NCI-H774 (cell line): ENCODE results near the gene MUC5AC.

Source experiments
- DNase-seq: peaks from one replicate; lab custom pipeline; 2025; lab: John Stamatoyannopoulos, UW

Gene MUC5AC

GRCh38 chr11:1197431-1197885 lies 39.7 kb downstream of the MUC5AC start:
- DNase-seq: no peak

- no peak for DNase-seq
Observed at GRCh38 chr11:1197886-1198560, 40.3 kb downstream of the MUC5AC start.

DNA sequence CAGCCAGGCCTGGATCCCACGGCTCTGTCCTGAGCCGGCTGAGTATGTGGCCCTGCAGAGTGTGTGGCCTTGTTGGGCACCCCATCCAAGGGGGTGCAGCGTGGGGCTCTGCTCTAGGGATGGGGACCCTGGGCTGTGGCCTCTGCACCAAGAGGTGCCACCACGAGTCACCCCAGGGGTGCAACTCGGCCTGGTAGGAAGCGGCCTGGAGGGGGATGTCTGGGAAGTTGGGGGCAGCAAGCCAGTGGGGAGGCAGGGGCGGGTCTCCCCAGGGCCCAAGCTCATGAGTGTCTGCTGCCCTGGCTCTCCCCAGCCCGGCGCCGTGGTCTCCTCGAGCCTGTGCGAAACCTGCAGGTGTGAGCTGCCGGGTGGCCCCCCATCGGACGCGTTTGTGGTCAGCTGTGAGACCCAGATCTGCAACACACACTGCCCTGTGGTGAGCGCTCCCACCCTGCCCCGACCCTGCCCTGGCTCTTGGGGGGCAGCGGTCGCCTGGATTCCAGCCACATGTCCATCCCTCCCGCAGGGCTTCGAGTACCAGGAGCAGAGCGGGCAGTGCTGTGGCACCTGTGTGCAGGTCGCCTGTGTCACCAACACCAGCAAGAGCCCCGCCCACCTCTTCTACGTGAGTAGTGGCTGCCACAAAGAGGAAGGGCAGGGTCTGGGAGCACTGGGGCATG lies 40.9 kb downstream of the MUC5AC start:
- DNase-seq: no peak

DNA sequence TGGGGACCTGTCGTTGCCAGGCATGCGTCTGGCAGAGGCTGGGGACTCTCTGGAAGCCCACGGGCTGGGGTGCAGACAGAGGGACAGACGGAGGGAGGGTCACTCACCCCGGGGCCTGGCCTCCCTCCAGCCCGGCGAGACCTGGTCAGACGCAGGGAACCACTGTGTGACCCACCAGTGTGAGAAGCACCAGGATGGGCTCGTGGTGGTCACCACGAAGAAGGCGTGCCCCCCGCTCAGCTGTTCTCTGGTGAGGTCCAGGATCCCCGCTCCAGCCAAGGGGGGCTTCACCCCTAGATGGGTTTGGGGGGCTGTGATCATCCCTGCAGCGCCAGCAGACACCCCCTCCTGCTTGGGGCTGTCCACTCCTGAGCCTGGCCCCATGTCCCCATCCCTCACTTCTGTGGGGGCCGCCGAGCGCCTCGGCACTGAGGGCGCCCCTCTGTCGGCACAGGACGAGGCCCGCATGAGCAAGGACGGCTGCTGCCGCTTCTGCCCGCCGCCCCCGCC lies 41.5 kb downstream of the MUC5AC start:
- DNase-seq: no peak

- no peak for DNase-seq
Observed at GRCh38 chr11:1199751-1200610, 42.2 kb downstream of the MUC5AC start.

- DNase-seq: no peak
Observed at GRCh38 chr11:1200611-1201191, 42.9 kb downstream of the MUC5AC start.

- no peak for DNase-seq
Observed at GRCh38 chr11:1201395-1202153, 43.8 kb downstream of the MUC5AC start.

DNA sequence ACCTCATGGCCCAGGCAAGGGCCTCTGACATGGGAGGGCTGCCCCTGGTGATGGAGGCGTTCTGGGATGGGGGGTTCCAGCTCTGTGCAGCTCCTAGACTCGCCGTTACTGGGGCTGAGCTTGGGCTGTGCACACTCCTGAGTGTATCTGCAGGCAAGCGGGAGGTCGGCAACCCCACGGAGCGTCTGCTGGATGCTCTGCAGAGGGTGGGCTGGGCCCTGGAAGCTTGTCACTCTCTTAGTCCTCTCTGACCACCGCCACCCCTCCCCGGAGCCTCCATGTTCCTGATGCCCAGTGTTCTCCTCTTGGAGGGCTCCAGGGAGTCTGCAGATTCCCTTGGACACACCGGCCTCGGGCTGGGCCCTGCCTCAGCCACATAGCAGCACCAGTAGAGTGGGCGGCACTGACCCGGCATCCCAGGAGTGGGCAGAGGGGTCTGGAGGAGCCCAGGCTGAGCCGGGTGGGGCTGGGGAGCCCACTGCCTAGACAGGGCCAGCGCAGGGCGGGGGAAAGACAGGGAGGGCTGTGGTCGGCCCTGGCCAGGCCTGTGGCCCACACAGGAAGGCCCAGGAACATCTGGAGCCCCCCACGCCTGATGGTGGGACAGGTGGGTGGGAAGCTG lies 44.5 kb downstream of the MUC5AC start:
- DNase-seq: no peak

DNA sequence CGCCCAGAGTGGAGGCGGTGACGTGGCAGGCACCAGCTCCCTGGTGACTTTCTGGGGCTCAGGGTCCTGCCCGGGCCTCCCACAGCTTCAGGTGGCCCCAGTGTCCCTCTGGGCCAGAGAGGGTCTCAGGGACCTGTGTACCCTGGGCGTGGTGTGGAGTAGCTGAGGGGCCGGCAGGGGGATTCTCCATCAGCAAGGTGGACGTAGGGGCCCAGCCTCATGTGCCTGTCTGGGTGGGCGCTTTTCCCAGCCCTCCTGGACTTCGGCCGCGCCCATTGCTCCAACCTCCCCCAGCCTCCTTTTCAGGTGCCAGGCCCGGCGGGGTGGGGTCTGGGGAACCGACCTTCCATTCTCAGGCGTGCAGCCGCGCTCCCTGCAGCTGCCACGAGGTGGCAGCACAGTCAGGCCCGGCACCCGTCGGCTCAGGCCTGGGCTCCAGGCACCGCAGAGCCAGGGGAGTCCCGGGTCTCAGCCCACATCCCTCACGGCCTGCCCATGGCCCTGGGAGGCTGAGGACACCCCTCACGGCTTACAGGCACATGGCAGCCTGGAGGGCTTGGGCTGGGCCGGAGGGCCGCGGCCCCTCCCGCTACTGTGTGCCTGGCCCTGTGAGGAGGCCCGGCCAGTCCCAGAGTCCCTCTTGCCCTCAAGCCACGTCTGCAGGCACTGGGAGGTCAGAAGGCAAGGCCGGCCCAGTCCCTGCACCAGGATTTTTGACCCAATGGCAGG lies 45.2 kb downstream of the MUC5AC start:
- DNase-seq: peak; percentile 5

DNA sequence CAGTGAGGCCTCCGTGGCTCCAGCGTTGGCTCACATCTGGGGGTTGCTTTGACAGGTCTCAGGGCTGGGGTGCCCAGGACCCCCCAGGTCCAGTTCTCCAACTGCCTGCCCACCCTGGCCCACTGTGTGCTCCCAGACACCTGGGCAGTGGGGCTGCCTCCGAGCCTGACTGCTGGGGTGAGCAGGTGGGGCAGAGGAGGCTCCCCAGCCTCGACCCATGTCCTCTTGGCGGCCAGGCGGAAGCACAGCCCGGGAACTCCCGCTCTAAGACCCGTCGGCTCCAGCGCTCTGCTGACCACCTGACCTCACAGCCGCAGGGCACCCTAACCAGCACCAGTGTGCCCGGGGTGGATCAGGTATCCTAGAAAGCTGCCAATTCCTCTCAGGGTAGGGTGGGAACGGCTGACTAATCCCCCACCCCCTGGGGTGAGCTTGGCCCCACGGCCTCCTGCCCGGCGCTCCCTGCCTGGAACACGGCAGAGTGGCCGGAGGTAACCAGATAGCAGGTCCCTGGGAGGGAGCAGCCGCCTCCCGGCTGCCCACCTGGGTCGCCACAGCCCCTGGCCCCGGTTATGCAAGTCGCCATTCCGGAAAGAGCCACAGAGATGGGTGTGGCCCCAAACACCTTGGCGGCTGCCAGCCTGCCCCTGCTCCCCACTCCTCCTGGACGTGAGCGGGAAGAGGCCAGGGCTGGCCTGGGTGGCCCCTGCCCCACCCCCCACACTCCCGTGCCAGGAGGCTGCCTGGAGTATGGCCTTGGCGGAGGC lies 45.9 kb downstream of the MUC5AC start:
- no peak for DNase-seq

GRCh38 chr11:1204381-1205101 lies 46.8 kb downstream of the MUC5AC start:
- DNase-seq: no peak

DNA sequence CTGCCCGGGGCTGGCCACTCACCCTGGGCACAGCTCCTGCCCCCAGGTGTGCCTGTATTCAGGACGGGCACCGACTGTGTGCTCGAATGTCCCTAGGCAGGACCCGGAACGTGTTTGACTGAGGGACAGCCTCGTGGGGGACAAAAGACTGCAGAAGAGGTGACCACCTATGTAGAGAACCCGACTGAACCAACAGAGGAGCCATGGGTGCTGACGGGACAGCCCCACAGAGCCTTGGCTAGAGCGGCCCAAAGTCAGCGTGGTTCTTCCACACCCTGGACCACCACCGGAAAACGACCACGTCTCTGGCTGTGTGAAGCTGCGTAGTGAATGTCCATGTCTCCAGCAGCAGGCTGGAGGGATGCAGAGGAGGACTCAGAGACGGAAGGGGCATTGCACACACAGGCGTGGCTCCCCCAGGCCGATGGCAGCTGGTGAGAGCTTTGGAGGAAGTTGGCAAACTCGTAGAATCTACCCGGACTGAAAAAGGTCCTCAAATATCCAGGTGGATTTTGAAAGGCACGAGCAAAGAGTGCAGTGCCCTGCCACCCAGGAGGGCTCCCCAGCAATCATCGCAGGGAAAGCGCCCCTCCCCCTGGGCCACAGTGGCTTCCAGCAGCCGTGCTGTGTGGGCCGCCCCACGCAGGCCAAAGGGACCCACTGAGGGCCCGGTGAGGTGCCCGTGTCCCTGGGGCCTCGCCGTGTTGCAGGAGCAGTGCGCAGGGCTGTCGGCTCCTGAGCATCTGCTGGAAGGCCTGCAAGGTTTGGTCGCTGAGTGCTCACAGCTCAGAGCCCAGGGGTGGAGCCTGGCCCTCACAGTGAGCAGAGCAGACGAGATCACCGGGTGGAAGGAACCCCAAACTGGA lies 47.6 kb downstream of the MUC5AC start:
- DNase-seq: no peak

GRCh38 chr11:1205987-1206331 lies 48.2 kb downstream of the MUC5AC start:
- no peak for DNase-seq

DNA sequence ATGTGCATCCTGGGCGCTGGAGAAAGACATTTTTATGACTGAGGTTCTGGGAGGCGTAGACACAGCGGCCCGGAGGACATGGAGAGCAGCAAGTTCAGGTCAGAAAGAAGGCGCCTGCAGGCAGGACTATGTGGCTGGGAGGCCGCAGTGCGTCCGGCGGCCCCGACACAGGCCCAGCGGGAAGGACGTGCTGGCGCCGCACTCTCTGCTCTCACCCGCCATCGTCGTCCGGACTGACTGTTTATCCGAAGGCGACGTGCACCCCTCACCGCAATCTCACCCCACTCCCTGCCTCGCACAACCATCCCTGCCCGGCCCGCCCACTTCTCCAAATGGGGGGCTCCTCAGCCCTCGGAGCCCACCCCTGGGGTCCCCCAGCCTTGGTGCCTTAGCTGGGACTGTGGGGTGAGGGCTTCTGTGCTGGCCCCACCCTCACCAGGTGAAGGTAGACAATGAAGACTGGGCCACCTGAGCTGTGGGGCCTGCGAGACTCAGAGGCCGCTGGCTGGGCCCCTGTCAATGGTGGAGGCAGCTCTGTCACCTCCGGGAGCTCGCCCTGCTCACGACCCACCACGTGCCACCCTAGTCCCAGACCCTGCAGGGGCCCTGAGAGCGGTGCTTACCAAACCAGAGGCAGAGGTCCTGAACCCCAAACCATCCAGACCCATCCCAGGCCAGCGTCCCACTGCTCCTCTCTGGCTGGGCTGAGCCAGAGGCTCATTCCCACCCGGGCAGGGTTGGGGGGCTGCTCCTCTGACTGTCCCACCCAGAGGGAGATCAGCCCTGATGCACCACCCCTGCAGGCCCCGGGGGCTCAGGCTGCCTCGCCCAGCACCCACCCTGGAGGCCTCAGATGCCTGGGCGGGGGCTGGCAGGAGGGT lies 48.9 kb downstream of the MUC5AC start:
- no peak for DNase-seq

DNA sequence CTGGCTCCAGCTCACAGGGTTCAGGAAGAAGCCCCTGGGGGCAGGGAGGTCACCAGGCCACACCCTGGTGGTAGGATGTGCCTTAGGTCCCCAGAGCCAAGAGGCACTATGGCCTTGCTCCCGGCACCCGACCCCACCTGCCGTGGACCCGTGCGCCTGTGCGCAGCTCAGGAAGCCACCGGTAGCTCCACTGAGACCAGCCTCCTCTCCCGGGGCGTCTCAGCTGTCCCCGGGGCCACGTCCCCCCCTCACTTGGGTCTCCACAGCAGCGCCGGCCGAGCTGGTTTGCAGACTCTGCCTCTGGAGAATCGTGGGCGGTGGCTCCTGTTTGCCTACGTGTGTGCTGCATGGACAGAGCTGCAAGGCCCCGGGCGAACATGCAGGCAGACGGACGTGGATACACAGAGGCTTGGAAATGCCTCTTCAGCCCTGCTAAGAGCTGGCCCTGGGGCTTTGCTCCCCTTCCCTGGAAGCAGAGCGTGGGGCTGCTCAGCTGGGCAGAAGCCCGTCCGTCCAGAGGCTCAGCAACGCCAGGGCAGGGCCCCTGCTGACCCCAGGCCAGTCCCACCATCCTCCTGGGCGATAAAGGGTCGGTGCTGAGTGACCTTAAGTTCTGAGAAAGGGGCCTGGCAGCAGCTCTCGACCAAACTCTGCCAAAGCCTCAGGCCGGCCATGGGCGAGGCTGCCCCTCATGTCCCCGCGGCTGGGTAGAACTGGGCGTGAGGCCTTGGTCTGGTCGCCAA lies 49.8 kb downstream of the MUC5AC start:
- DNase-seq: no peak

DNA sequence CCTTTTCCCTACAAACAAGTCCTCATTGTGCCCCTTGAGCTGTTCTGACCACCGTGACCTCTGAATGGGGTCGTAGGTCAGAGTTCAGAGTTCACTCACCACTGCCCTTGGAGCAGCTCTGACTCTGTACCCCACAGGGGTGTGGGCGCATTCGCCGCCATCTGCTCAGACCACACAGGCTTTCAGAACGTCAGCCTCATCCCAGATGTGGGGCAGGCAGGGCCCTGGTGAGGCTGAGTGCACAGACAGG lies 50.3 kb downstream of the MUC5AC start:
- no peak for DNase-seq
